GM19455 (cell line): ENCODE measurements around the gene RBM20.
"Not testable (repeated sequence)": the region's sequence is repeated elsewhere in the genome, so short reads cannot be mapped to it uniquely, and the experiment has no call there.

Experiments
- ATAC-seq: cut with Tn5 transposase; IDR thresholded peaks from one replicate; pipeline ENCODE4 v1.9.1; 2021; ENCODE audit not compliant: unreplicated experiment

The RBM20 gene

GRCh38 chr10:110647136-110647430 is 2.9 kb downstream of the RBM20 start:
- ATAC-seq, result no peak

- ATAC-seq, result no peak
Measured at GRCh38 chr10:110648692-110649346, 4.7 kb downstream of the RBM20 start.

GRCh38 chr10:110649347-110650264 is 5.5 kb downstream of the RBM20 start:
- ATAC-seq, result no peak

GRCh38 chr10:110650265-110650668 is 6.1 kb downstream of the RBM20 start:
- ATAC-seq, result no peak

GRCh38 chr10:110651044-110651958 is 7.2 kb downstream of the RBM20 start:
- ATAC-seq, result no peak

- ATAC-seq, result no peak
Measured at GRCh38 chr10:110652475-110653118, 8.5 kb downstream of the RBM20 start.

GRCh38 chr10:110655320-110655719 is 11.2 kb downstream of the RBM20 start:
- no peak for ATAC-seq

- ATAC-seq, result no peak
Measured at GRCh38 chr10:110656612-110657011, 12.5 kb downstream of the RBM20 start.

- no peak for ATAC-seq
Measured at GRCh38 chr10:110657973-110658691, 14.0 kb downstream of the RBM20 start.

- no peak for ATAC-seq
Measured at GRCh38 chr10:110659558-110659957, 15.4 kb downstream of the RBM20 start.

GRCh38 chr10:110660289-110660688 is 16.2 kb downstream of the RBM20 start:
- ATAC-seq, result not testable (repeated sequence)

- no peak for ATAC-seq
Measured at GRCh38 chr10:110661292-110661691, 17.2 kb downstream of the RBM20 start.

GRCh38 chr10:110664483-110665420 is 20.6 kb downstream of the RBM20 start:
- ATAC-seq, result no peak

- not testable (repeated sequence) for ATAC-seq
Measured at GRCh38 chr10:110666259-110666658, 22.1 kb downstream of the RBM20 start.

GRCh38 chr10:110666673-110667072 is 22.5 kb downstream of the RBM20 start:
- no peak for ATAC-seq

GRCh38 chr10:110667620-110668343 is 23.6 kb downstream of the RBM20 start:
- ATAC-seq, result no peak

GRCh38 chr10:110668443-110668842 is 24.3 kb downstream of the RBM20 start:
- no peak for ATAC-seq

- no peak for ATAC-seq
Measured at GRCh38 chr10:110670335-110670734, 26.2 kb downstream of the RBM20 start.
